GM18498 (cell line): Measurements from ENCODE around the gene HIP1.
"Not testable (repeated sequence)": the region's sequence is repeated elsewhere in the genome, so short reads cannot be mapped to it uniquely, and the experiment has no call there.

Experiments used
- ATAC-seq: cut with Tn5 transposase; IDR thresholded peaks from one replicate; pipeline ENCODE4 v1.9.1; 2021; ENCODE audit warnings: mild to moderate bottlenecking, moderate library complexity; ENCODE audit not compliant: unreplicated experiment

The HIP1 gene

GRCh38 chr7:75619636-75620035 lies 119.1 kb downstream of the HIP1 start:
- ATAC-seq = no peak

DNA sequence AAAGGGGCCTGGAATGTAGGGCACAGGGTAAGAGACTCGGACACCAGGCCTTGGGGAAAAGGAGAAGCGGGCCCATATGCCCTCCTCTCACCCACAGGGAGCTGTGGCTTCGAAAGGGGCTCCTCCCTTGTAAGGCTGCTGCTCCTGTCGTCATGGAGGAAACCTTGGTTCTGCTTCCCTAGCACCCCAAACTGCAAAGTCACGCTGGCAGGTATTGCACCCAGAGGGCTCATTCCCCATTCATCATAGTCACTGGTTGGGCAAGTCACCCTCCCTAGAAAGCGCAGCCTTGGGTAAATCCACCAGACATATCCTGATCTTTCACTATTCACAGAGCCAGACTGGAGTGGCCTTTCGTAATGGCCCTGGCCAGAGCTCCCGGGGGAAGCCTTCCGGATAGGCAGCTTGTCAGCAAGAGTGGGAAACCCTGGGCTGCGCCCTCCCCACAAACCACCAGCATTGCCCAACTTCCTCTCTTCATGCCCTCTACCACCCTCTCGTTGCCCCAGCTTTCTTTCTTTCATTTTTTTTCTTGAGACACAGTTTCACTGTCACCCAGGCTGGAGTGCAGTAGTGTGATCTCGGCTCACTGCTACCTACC lies 121.0 kb downstream of the HIP1 start:
- ATAC-seq = peak; percentile 57

GRCh38 chr7:75616421-75617167 lies 122.1 kb downstream of the HIP1 start:
- no peak for ATAC-seq

GRCh38 chr7:75614401-75614800 lies 124.3 kb downstream of the HIP1 start:
- no peak for ATAC-seq

GRCh38 chr7:75613351-75613750 lies 125.4 kb downstream of the HIP1 start:
- no peak for ATAC-seq

- ATAC-seq = no peak
These were observed 127.1 kb downstream of the HIP1 start for GRCh38 chr7:75611557-75612178.

DNA sequence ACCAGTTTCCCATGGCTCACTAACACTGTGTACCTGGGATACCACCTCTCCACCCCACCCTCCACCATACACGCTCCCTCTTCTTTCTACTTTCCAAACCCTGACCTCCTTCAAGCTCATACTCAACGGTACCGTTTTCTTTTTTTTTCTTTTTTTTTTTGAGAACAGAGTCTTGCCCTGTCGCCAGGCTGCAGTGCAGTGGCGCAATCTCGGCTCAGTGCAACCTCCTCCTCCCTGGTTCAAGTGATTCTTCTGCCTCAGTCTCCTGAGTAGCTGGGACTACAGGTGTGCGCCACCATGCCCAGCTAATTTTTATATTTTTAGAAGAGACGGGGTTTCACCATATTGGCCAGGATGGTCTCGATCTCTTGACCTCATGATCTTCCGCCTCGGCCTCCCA lies 129.3 kb downstream of the HIP1 start:
- ATAC-seq = not testable (repeated sequence)

- no peak for ATAC-seq
These were observed 130.2 kb downstream of the HIP1 start for GRCh38 chr7:75608451-75609122.

- ATAC-seq = no peak
These were observed 134.3 kb downstream of the HIP1 start for GRCh38 chr7:75604408-75604807.

DNA sequence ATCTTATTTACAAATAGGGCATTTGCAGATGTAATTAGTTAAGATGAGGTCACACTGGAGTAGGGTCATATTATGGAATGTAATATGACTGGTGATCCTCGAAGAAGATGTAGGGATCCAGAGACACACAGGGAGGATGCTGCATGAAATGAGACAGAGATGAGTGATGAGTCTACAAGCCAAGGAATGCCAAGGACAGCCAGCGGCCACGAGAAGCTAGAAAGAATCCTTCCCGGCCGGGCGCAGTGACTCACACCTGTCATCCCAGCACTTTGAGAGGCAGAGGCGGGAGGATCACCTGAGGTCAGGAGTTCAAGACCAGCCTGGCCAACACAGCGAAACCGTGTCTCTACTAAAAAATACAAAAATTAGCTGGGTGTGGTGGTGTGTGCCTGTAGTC lies 135.9 kb downstream of the HIP1 start:
- not testable (repeated sequence) for ATAC-seq

DNA sequence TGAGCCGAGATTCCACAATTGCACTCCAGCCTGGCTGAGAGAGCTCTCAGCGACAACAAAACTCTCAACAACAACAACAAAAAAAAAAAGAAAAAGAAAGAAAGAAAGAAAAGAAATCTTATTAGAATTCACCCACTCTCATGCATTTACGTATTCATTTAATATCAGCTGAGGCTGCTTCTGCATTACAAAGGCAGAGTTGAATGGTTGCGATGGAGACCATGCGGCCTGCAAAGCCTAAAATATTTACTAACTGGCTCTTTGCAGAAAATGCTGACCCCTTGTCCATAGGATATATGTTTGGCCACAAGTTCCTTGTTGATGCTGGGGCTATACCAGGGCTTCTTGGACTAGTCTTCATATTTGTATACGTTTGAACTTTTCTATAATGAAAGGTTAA lies 137.2 kb downstream of the HIP1 start:
- no peak for ATAC-seq

- not testable (repeated sequence) for ATAC-seq
These were observed 138.0 kb downstream of the HIP1 start for GRCh38 chr7:75600748-75601147.

DNA sequence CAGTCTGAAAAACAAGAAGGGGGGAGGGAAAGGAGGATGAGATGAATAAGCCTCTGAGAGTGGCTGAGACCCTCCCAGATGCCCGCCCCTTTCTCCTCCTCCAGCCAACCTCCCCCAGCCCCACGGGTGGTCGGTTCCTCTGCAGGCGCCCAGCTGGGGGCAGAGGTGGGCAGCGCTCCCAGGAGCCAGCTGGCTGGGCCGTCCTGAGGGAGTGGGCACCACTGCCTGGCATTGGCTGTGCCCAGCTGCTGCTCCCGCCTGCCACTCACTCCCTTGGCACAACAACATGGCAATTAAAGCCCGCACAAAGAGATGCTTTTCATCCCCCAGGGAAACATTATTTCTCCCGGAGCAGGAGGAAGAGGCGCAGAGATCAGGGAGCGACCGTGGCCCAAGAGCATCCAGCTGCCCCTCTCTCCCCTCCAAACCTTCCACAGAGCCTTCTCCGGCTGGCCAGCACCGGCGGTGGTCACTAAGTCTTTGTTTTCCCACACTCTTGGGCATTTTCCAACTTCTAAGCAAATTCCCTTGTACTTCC lies 139.4 kb downstream of the HIP1 start:
- no peak for ATAC-seq

GRCh38 chr7:75596727-75597614 lies 141.8 kb downstream of the HIP1 start:
- ATAC-seq = no peak

- no peak for ATAC-seq
These were observed 143.0 kb downstream of the HIP1 start for GRCh38 chr7:75595766-75596165.

- not testable (repeated sequence) for ATAC-seq
These were observed 145.1 kb downstream of the HIP1 start for GRCh38 chr7:75593500-75594184.

- ATAC-seq = no peak
These were observed 147.1 kb downstream of the HIP1 start for GRCh38 chr7:75591467-75592255.

GRCh38 chr7:75590373-75591005 lies 148.3 kb downstream of the HIP1 start:
- no peak for ATAC-seq

DNA sequence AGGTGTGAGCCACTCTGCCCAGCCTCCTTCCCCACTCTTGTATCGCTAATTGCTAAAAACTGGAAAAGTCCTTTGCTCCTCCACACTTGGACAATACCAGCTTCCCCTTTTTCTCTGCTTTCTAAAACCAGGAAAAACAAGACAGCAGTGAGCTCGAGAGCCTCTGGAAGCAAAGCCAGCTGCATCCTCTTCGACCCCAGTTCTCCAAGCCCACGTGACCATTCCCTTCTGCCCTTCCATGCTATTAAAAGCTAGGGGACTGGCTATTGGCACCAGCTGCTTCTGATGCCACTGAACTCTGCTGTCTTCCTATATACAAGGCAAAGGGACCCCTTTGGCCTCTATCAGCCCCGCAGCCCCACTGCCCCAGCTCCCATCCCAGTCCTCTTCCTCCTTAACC lies 154.4 kb downstream of the HIP1 start:
- ATAC-seq = no peak
